ENCODE results near the gene CACTIN.
"Not testable (repeated sequence)": the region's sequence is repeated elsewhere in the genome, so short reads cannot be mapped to it uniquely, and the experiment has no call there.

Gene CACTIN

GRCh38 chr19:3626473-3627350 is at the start of gene CACTIN:
CACTIN (minus strand) TSS chr19:3626790; CDS start chr19:3626762, 28 bp downstream.
- peak; percentile 95 for DNase-seq (ENCODE audit: low spot score)

- no peak for DNase-seq (ENCODE audit: low spot score)
Measured at GRCh38 chr19:3674784-3675543, 48.4 kb upstream of the CACTIN start.

- no peak for DNase-seq (ENCODE audit: low spot score)
Measured at GRCh38 chr19:3673506-3674439, 47.2 kb upstream of the CACTIN start.

- DNase-seq (ENCODE audit: low spot score) = no peak
Measured at GRCh38 chr19:3672993-3673392, 46.4 kb upstream of the CACTIN start.

GRCh38 chr19:3672575-3672948 is 46.0 kb upstream of the CACTIN start:
- no peak for DNase-seq (ENCODE audit: low spot score)

- DNase-seq (ENCODE audit: low spot score) = peak; percentile 64
Measured at GRCh38 chr19:3671680-3672574, 45.3 kb upstream of the CACTIN start.

- peak; percentile 83 for DNase-seq (ENCODE audit: low spot score)
Measured at GRCh38 chr19:3670796-3671679, 44.4 kb upstream of the CACTIN start.

- peak; percentile 61 for DNase-seq (ENCODE audit: low spot score)
Measured at GRCh38 chr19:3669947-3670795, 43.6 kb upstream of the CACTIN start.

GRCh38 chr19:3669082-3669946 is 42.7 kb upstream of the CACTIN start:
- DNase-seq (ENCODE audit: low spot score) = no peak

- no peak for DNase-seq (ENCODE audit: low spot score)
Measured at GRCh38 chr19:3668331-3669081, 41.9 kb upstream of the CACTIN start.

GRCh38 chr19:3667766-3668165 is 41.2 kb upstream of the CACTIN start:
- DNase-seq (ENCODE audit: low spot score) = no peak

- DNase-seq (ENCODE audit: low spot score) = no peak
Measured at GRCh38 chr19:3667037-3667638, 40.5 kb upstream of the CACTIN start.

GRCh38 chr19:3666545-3666856 is 39.9 kb upstream of the CACTIN start:
- DNase-seq (ENCODE audit: low spot score) = not testable (repeated sequence)

GRCh38 chr19:3665681-3666544 is 39.3 kb upstream of the CACTIN start:
- DNase-seq (ENCODE audit: low spot score) = peak; percentile 36

- no peak for DNase-seq (ENCODE audit: low spot score)
Measured at GRCh38 chr19:3664879-3665642, 38.5 kb upstream of the CACTIN start.

Data from kidney capillary endothelial cell (primary cell).